ENCODE measurements around the gene ANKRD10.
A peak's percentile ranks its signal among the peaks of the same experiment; 100 is the strongest.

Gene ANKRD10

DNA sequence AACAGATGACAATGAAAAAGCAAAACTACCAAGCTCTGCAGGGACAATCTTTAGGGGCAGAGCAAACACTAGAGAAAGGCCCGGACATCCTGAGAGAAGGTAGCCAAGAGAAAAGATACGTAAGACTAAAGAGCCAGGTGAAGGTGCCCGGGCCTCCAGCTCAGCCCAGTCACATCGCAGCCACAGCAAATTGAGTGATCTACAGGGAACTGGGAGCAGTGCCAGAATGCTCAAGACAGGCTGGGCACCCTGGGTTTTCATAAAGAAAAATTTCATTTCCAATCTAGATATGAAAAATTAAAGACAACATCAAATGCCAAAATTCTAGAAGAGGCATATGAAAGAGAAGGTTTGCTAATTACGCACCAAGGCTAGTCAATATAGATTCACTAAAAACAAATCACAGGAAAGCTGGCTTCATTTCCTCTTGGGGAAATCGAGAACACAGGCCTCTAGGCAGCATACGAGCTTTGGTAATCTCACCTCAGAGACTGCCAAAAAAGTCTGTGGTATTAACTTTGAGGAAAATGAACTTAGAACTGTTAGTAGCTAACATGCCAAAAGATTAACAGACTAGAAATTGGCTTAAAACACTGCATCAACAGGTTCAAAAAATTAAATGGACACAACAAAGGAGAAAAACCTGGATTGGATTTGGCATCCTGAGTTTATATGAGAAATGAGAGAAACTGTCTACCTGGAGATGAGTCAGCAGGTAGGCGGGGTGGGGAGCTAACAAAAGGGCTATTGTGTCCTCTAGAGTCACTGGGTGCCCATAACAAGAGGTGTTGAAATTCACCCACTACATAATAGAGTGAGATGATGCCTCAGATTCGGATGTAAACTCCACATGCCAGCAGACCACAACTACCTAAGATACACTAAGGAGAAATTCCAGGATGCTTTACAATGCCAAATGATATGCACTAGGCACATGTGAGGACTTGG is 6.6 kb downstream of the ANKRD10 start:
- TF ChIP-seq ZNF544 (tag by site-specific recombination; IDR thresholded peaks at IDR 0.05): no peak
- no peak for TF ChIP-seq ZNF148 (tag by site-specific recombination; IDR thresholded peaks at IDR 0.05; ENCODE audit: borderline replicate concordance)
- TF ChIP-seq REST (tag by site-specific recombination; IDR thresholded peaks at IDR 0.05): no peak
- TF ChIP-seq PRDM6 (tag by site-specific recombination; IDR thresholded peaks at IDR 0.05): no peak
- no peak for TF ChIP-seq ZNF626 (tag by site-specific recombination; IDR thresholded peaks at IDR 0.05)
- peak; percentile 11; the same call in 1 of the 2 replicates for TF ChIP-seq ZNF654 (tag by site-specific recombination; IDR thresholded peaks at IDR 0.05; ENCODE audit: low read depth)
- TF ChIP-seq ZNF658 (tag by site-specific recombination; IDR thresholded peaks at IDR 0.05): no peak
- TF ChIP-seq, protein P1, sequence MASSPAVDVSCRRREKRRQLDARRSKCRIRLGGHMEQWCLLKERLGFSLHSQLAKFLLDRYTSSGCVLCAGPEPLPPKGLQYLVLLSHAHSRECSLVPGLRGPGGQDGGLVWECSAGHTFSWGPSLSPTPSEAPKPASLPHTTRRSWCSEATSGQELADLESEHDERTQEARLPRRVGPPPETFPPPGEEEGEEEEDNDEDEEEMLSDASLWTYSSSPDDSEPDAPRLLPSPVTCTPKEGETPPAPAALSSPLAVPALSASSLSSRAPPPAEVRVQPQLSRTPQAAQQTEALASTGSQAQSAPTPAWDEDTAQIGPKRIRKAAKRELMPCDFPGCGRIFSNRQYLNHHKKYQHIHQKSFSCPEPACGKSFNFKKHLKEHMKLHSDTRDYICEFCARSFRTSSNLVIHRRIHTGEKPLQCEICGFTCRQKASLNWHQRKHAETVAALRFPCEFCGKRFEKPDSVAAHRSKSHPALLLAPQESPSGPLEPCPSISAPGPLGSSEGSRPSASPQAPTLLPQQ (tag by site-specific recombination; IDR thresholded peaks at IDR 0.05): no peak
- no peak for TF ChIP-seq ZNF530 (tag by site-specific recombination; IDR thresholded peaks at IDR 0.05; ENCODE audit: low read depth)
- peak; percentile 52; the same call in 1 of the 2 replicates for TF ChIP-seq PRDM1 (tag by site-specific recombination; IDR thresholded peaks at IDR 0.05)
- no peak for TF ChIP-seq MEIS1 (CRISPR knock-in tag; IDR thresholded peaks at IDR 0.05; ENCODE audit: borderline replicate concordance)
- no peak for TF ChIP-seq ZNF501 (tag by site-specific recombination; IDR thresholded peaks at IDR 0.05)
- no peak for TF ChIP-seq ZNF2 (tag by site-specific recombination; IDR thresholded peaks at IDR 0.05)
- peak; percentile 83 for TF ChIP-seq SCRT2 (tag by site-specific recombination; IDR thresholded peaks at IDR 0.05)
- TF ChIP-seq ZNF354C (tag by site-specific recombination; IDR thresholded peaks at IDR 0.05; ENCODE audit: borderline replicate concordance, low read depth): no peak
- TF ChIP-seq GLIS1 (tag by site-specific recombination; IDR thresholded peaks at IDR 0.05): no peak
- TF ChIP-seq, protein P2, sequence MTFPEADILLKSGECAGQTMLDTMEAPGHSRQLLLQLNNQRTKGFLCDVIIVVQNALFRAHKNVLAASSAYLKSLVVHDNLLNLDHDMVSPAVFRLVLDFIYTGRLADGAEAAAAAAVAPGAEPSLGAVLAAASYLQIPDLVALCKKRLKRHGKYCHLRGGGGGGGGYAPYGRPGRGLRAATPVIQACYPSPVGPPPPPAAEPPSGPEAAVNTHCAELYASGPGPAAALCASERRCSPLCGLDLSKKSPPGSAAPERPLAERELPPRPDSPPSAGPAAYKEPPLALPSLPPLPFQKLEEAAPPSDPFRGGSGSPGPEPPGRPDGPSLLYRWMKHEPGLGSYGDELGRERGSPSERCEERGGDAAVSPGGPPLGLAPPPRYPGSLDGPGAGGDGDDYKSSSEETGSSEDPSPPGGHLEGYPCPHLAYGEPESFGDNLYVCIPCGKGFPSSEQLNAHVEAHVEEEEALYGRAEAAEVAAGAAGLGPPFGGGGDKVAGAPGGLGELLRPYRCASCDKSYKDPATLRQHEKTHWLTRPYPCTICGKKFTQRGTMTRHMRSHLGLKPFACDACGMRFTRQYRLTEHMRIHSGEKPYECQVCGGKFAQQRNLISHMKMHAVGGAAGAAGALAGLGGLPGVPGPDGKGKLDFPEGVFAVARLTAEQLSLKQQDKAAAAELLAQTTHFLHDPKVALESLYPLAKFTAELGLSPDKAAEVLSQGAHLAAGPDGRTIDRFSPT (tag by site-specific recombination; IDR thresholded peaks at IDR 0.05): no peak
- no peak for TF ChIP-seq ZNF521 (tag by site-specific recombination; IDR thresholded peaks at IDR 0.05)
- peak; percentile 42; the same call in 1 of the 2 replicates for TF ChIP-seq ZNF449 (tag by site-specific recombination; IDR thresholded peaks at IDR 0.05)
- TF ChIP-seq ZNF324 (tag by site-specific recombination; IDR thresholded peaks at IDR 0.05): no peak
- TF ChIP-seq ZNF776 (tag by site-specific recombination; IDR thresholded peaks at IDR 0.05; ENCODE audit: borderline replicate concordance): no peak
- TF ChIP-seq KLF8 (tag by site-specific recombination; IDR thresholded peaks at IDR 0.05): no peak
- CTCF ChIA-PET: no interaction called here
- Histone ChIP-seq H3K9me3 (ENCODE audit: control insufficient read depth, insufficient read depth, low read depth, low read length) (no peaks in the 10 kb centered on the region), H3K27ac (ENCODE audit: extremely low read depth, low read depth, low read length) (no peak overlapping the region), H3K36me3 (ENCODE audit: control insufficient read depth in 2 of 2, insufficient read depth in 1 of 2, low read length in 2 of 2) (peaks cover 5 to 62% of the 10 kb centered on the region in 2 experiments; a peak in 2 of 3 replicates), H3K4me3 (ENCODE audit: low read depth, low read length) (no peak overlapping the region), H3K4me1 (ENCODE audit: control insufficient read depth, insufficient read depth, low read length) (peaks cover 19% of the 10 kb centered on the region)
- POLR2A ChIA-PET: interaction anchor here (0.8 kb wide), 1 partner anchor 193 kb away, joined by 3 read pairs; no protein-coding TSS in a partner anchor

Measured in HEK293 (cell line).